Activated CD8-positive, alpha-beta T cell treated with anti-CD3 and anti-CD28 coated beads for 36 hours (primary cell): ENCODE measurements around the gene ADAMTS2. TPM values are rescaled to one million over a fixed set of nuclear protein-coding genes. Genes with fewer than 3 reads are reported as not detected.

Experiments used
- ATAC-seq: fragments of 200-7000 bp; cut with Tn5 transposase; one replicate; pipeline ENCODE4 v1.10.0; 2021; ENCODE audit warnings: mild to moderate bottlenecking, moderate library complexity
- CTCF ChIA-PET: fragments of 350-600 bp; sonication (Branson Sonifier 250); formaldehyde crosslinking; loops from one replicate; lab custom pipeline; 2021; ENCODE audit warnings: antibody characterized with exemption; lab: Charles Lee
- POLR2A ChIA-PET: fragments of 350-600 bp; sonication (Branson Sonifier 250); formaldehyde crosslinking; loops from one replicate; lab custom pipeline; 2021; ENCODE audit warnings: antibody characterized with exemption; lab: Charles Lee
- DNase-seq: peaks from one replicate; pipeline ENCODE4 v3.0.0-alpha.2; 2020
- H3K27ac Mint-ChIP-seq: one replicate; pipeline ENCODE4 v1.8.0; 2021; ENCODE audit warnings: mild to moderate bottlenecking, mixed read lengths
- H3K27me3 Mint-ChIP-seq: one replicate; pipeline ENCODE4 v1.8.0; 2021; ENCODE audit warnings: mixed read lengths
- H3K36me3 Mint-ChIP-seq: one replicate; pipeline ENCODE4 v1.8.0; 2021; ENCODE audit warnings: low read depth, mixed read lengths
- H3K4me1 Mint-ChIP-seq: one replicate; pipeline ENCODE4 v1.8.0; 2021; ENCODE audit warnings: low read depth, mixed read lengths
- H3K4me3 Mint-ChIP-seq: one replicate; pipeline ENCODE4 v1.8.0; 2021; ENCODE audit warnings: mild to moderate bottlenecking, moderate library complexity, mixed read lengths
- H3K9me3 Mint-ChIP-seq: one replicate; pipeline ENCODE4 v1.8.0; 2021; ENCODE audit warnings: mixed read lengths
- intact Hi-C: fragments of 100-400 bp; cut with micrococcal nuclease; formaldehyde crosslinking; loops from one replicate; pipeline ENCODE4 v1.10.0; 2022
- total RNA-seq, 2 experiments: library from RNA; stranded (reverse); gene quantifications; one replicate each; pipeline ENCODE4 v1.2.3, GENCODE V29; 2021
- TF ChIP-seq, protein P1 (sequence below): fragments of 200-600 bp; IDR thresholded peaks from one replicate; pipeline ENCODE4 v1.8.0; 2022; ENCODE audit warnings: antibody characterized with exemption, mild to moderate bottlenecking

The ADAMTS2 gene
- total RNA-seq, 2 experiments from 2014 or later: not detected

DNA sequence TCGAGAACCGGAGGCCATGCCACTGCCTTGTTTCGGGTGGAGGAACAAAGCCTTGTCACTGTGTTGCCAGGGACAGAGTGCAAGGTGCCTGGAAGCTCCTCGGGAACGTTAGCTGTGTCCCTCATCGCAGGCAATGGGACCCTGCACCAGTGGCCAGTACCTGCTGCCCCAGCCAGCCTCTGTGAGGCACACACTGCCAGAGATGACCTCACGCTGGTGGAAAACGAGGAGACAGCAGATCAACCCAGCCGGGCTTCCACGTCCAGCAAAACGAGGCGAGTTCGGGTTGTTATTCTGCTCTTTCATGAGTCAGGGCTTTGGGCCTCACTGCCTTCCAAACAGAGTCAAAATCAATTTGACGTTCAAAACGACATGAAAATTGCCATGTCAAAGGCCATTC, 104.1 kb downstream of the ADAMTS2 start:
- TF ChIP-seq, protein P1, sequence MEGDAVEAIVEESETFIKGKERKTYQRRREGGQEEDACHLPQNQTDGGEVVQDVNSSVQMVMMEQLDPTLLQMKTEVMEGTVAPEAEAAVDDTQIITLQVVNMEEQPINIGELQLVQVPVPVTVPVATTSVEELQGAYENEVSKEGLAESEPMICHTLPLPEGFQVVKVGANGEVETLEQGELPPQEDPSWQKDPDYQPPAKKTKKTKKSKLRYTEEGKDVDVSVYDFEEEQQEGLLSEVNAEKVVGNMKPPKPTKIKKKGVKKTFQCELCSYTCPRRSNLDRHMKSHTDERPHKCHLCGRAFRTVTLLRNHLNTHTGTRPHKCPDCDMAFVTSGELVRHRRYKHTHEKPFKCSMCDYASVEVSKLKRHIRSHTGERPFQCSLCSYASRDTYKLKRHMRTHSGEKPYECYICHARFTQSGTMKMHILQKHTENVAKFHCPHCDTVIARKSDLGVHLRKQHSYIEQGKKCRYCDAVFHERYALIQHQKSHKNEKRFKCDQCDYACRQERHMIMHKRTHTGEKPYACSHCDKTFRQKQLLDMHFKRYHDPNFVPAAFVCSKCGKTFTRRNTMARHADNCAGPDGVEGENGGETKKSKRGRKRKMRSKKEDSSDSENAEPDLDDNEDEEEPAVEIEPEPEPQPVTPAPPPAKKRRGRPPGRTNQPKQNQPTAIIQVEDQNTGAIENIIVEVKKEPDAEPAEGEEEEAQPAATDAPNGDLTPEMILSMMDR: no peak

DNA sequence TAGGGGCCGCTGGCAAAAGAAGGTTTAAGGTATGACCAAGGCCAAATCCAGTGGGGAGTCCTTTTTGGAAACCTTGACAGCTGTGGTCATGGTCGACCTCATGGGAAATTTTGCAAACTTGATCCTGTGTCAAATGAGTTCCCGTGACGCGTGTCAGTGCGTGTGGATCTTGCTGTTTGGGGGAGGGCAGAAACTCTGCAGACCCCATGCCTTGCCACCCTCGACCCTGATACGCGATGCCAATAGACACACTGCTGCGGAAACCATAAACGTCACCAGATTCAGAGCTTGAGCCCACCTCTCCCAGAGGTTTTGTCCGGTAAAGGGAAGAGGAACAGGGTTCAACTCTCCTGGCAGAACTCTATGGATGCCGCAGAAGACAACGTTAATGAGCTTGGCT, 104.7 kb downstream of the ADAMTS2 start:
- Mint-ChIP-seq H3K4me3 (no peak overlapping the region), H3K9me3 (no peaks in the 10 kb centered on the region), H3K27ac (no peak overlapping the region), H3K4me1 (no peaks in the 10 kb centered on the region), H3K36me3 (no peaks in the 10 kb centered on the region), H3K27me3 (peaks cover 5% of the 10 kb centered on the region)
- ChIA-PET POLR2A (no interaction called here), CTCF (no interaction called here)
- ATAC-seq (no peak), DNase-seq (no peak)
- intact Hi-C loops: no loop called here
- TF ChIP-seq, protein P1: no peak

More for the DNA sequence above, 104.1 kb downstream of the ADAMTS2 start:
- DNase-seq (no peak), ATAC-seq (no peak)
- H3K36me3 Mint-ChIP-seq: no peaks in the 10 kb centered on the region
- H3K4me1 Mint-ChIP-seq: no peaks in the 10 kb centered on the region
- intact Hi-C loops: no loop called here
- ChIA-PET CTCF (no interaction called here), POLR2A (no interaction called here)
- no peaks in the 10 kb centered on the region for H3K9me3 Mint-ChIP-seq
- no peak overlapping the region for H3K4me3 Mint-ChIP-seq
- H3K27me3 Mint-ChIP-seq: peaks cover 5% of the 10 kb centered on the region
- H3K27ac Mint-ChIP-seq: no peak overlapping the region

DNA sequence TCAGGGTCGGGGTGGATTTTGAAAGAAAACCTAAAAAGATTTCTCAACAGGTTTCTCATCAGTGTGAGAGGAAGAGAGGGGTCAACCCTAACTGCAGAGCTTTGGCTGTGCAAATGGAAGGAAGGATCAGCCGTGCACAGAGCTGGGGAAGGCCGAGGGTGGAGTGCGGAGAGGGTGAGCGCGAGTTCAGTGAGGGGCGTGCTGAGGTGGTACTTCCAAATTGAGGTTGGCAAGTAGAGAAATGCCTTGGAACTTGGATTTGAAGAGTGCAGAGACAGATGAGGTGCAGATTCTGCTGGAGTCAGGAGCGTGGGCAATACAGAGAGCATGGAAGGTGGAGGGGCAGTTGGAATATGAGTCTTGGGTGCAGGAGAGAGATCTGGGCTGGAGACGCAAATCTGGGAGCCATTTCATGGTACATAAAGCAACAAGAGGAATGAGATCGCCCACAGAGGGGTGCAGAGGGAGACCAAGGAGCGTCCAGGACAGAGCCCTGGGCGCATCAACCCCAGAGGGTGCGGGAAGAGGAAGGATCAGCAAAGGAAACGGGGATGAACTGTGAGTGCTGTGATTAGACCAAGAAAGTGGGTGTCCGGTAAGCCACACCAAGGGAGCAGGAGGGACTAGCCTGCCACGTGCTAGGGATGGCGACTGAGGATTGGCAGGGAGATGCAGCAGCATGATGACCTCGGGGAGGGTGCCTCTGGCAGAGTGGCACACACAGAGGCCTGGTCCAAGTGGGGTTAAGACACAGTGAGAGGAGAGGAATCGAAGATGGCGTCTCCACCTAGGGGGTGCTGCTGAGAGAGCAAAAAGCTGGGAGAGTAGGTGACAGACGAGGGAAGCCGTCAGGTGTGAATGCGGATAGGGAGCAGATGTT, 105.8 kb downstream of the ADAMTS2 start:
- TF ChIP-seq, protein P1: no peak
- H3K36me3 Mint-ChIP-seq: no peaks in the 10 kb centered on the region
- H3K4me1 Mint-ChIP-seq: no peaks in the 10 kb centered on the region

DNA sequence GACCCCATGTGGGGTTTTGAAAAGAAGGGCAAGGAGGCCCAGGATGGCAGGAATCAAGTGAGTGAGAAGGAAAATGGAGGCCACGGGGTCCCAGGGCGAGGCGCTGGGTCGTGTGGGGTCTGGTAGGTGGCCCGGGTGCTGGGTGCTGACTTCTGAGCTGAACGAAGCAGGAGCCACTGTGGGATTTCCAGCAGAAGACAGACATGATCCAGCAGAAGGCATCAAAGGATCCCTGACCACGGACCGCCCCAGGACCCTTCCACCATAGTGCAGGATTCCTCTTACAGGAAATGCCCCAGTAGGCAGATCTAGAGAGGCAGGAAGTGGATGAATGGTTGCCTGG, 106.7 kb downstream of the ADAMTS2 start:
- intact Hi-C loops: no loop called here
- Mint-ChIP-seq H3K4me3 (no peak overlapping the region), H3K27ac (no peak overlapping the region), H3K4me1 (no peaks in the 10 kb centered on the region), H3K9me3 (no peaks in the 10 kb centered on the region), H3K27me3 (peaks cover 3% of the 10 kb centered on the region), H3K36me3 (no peaks in the 10 kb centered on the region)
- POLR2A ChIA-PET: interaction anchor here (0.8 kb wide), 1 partner anchor 24 kb away, joined by 3 read pairs; no protein-coding TSS in a partner anchor
- ATAC-seq (no peak), DNase-seq (no peak)
- CTCF ChIA-PET: no interaction called here
- TF ChIP-seq, protein P1: no peak

More for the DNA sequence above, 105.8 kb downstream of the ADAMTS2 start:
- no peak for ATAC-seq
- ChIA-PET POLR2A (no interaction called here), CTCF (no interaction called here)
- Mint-ChIP-seq H3K27ac (no peak overlapping the region), H3K27me3 (peaks cover 5% of the 10 kb centered on the region), H3K9me3 (no peaks in the 10 kb centered on the region), H3K4me3 (no peak overlapping the region)
- intact Hi-C loops: no loop called here
- no peak for DNase-seq
